ENCODE measurements around the gene DYNLT1.

DNA sequence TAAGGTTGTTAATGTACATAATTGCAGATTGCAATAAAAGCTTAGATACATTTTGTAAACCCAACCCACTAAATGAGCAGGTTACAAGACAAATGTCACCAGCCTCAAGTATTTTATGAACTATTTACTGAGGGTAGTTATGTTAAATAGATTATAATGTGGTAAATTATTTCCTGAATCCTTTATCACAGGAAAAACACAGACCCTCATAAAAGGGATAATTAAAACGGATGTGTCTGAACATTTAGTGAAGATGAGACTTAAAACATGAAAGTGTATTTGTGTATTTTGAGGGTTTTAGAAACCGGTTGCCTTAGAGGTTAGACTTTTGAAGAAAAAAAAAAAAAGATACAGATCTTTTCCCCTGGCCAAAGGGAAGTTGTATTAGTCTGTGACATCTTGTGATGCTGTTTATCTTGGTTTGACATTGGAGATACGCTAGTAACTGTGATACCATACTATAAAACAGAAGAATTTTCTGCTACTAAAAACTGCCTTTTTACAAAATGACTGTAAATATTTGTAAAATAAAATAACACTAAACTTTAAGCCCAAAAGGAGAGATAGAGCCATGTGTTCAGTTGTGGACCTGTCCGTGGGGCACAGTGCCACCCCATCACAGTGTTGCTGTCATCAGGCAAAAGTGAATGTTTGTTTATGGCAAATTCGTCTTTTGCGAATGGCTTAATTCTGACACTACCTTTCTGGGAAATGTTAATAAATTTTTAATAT is 9.7 kb downstream of the DYNLT1 start:
- TF ChIP-seq, protein P1, sequence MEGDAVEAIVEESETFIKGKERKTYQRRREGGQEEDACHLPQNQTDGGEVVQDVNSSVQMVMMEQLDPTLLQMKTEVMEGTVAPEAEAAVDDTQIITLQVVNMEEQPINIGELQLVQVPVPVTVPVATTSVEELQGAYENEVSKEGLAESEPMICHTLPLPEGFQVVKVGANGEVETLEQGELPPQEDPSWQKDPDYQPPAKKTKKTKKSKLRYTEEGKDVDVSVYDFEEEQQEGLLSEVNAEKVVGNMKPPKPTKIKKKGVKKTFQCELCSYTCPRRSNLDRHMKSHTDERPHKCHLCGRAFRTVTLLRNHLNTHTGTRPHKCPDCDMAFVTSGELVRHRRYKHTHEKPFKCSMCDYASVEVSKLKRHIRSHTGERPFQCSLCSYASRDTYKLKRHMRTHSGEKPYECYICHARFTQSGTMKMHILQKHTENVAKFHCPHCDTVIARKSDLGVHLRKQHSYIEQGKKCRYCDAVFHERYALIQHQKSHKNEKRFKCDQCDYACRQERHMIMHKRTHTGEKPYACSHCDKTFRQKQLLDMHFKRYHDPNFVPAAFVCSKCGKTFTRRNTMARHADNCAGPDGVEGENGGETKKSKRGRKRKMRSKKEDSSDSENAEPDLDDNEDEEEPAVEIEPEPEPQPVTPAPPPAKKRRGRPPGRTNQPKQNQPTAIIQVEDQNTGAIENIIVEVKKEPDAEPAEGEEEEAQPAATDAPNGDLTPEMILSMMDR (conservative IDR thresholded peaks at IDR 0.05), result no peak
- no peak for TF ChIP-seq ZFX (IDR thresholded peaks at IDR 0.05)

All from C4-2B (cell line).